Vagina (tissue), 2 donors: ENCODE data around the gene DGKG.

Experiments used
- POLR2AphosphoS5 ChIP-seq, 2 donors: sonication (generic); formaldehyde crosslinking; IDR thresholded peaks; one replicate each; pipeline ENCODE4 v1.9.0; 2017; ENCODE audit warnings: antibody characterized with exemption in 2 of 2, mild to moderate bottlenecking in 2 of 2, low read depth in 1 of 2; ENCODE audit not compliant: insufficient read depth in 1 of 2
- TF ChIP-seq, protein P1 (sequence below), 3 experiments: fragments of 450-650 bp in 2 of 3; fragments of 200-600 bp in 1 of 3; sonication (generic) in 1 of 3; IDR thresholded peaks; one replicate each; pipeline ENCODE4 v1.5.1; 2017 to 2019; ENCODE audit warnings: antibody characterized with exemption in 3 of 3, mild to moderate bottlenecking in 2 of 3, moderate library complexity in 2 of 3

DNA sequence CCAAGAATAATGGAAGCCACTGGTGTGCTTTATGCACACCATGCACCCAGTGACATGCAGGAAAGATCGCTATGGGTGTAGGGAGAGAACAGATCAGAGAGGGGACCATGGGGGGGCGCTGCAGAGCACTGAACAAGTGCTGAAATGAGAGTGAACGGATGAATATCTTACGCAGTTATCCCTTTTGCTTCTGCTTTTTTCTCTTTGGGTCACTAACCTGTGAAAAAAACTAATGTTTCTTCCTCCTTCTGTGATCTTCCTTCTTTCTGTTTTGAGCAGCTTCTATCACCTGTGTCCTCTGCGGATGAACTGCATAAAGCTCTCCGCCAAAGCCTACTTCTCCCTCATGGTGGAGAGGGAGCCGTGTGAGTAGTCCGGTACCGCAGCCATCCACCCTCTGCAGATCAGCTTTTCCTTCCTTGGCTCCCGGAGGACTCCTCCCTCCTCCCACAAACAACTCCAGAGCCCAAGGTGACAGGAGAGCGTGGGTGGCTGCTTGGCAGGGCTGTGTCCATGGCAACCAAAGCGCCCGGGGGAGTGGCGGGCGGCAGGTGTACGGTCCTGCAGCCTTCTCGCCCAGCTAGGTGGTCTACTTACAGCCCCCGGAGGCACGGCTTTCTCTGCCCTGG lies 106.2 kb downstream of the DGKG start:
- TF ChIP-seq, protein P1, sequence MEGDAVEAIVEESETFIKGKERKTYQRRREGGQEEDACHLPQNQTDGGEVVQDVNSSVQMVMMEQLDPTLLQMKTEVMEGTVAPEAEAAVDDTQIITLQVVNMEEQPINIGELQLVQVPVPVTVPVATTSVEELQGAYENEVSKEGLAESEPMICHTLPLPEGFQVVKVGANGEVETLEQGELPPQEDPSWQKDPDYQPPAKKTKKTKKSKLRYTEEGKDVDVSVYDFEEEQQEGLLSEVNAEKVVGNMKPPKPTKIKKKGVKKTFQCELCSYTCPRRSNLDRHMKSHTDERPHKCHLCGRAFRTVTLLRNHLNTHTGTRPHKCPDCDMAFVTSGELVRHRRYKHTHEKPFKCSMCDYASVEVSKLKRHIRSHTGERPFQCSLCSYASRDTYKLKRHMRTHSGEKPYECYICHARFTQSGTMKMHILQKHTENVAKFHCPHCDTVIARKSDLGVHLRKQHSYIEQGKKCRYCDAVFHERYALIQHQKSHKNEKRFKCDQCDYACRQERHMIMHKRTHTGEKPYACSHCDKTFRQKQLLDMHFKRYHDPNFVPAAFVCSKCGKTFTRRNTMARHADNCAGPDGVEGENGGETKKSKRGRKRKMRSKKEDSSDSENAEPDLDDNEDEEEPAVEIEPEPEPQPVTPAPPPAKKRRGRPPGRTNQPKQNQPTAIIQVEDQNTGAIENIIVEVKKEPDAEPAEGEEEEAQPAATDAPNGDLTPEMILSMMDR (IDR thresholded peaks at IDR 0.05): no peak
- no peak for TF ChIP-seq POLR2AphosphoS5 (IDR thresholded peaks at IDR 0.05; ENCODE audit: insufficient read depth in 1 of 2, low read depth in 1 of 2)
